Right renal pelvis (tissue), 4 donors: ENCODE measurements around the gene TBC1D22A. TPM values are rescaled to one million over a fixed set of nuclear protein-coding genes. Genes with fewer than 3 reads are reported as not detected.

Experiments
- DNase-seq, 4 donors: peaks; one replicate each; pipeline ENCODE4 v3.0.0-alpha.2; 2013; ENCODE audit warnings: low read depth in 4 of 4, low spot score in 3 of 4, missing footprints in 1 of 4
- polyA plus RNA-seq, 4 donors: library from polyadenylated mRNA; unstranded; fragments of 120-200 nt; gene quantifications; one replicate each; pipeline ENCODE4 v1.2.1, GENCODE V29; 2013; ENCODE audit not compliant: insufficient read length in 4 of 4

Gene TBC1D22A
- polyA plus RNA-seq, 4 donors = 17.8 to 19.7 (median 18.2) TPM

- DNase-seq = no peak
Observed at GRCh38 chr22:46792841-46793261, 30.4 kb downstream of the TBC1D22A start.

- no peak for DNase-seq
Observed at GRCh38 chr22:46793497-46793896, 31.0 kb downstream of the TBC1D22A start.

- no peak for DNase-seq
Observed at GRCh38 chr22:46794067-46794466, 31.6 kb downstream of the TBC1D22A start.

GRCh38 chr22:46794491-46794890 is 32.0 kb downstream of the TBC1D22A start:
- no peak for DNase-seq

GRCh38 chr22:46795140-46795539 is 32.7 kb downstream of the TBC1D22A start:
- no peak for DNase-seq

- no peak for DNase-seq
Observed at GRCh38 chr22:46795845-46796565, 33.6 kb downstream of the TBC1D22A start.

- DNase-seq = no peak
Observed at GRCh38 chr22:46796566-46797195, 34.2 kb downstream of the TBC1D22A start.

- no peak for DNase-seq
Observed at GRCh38 chr22:46797355-46797754, 34.9 kb downstream of the TBC1D22A start.

GRCh38 chr22:46798041-46798365 is 35.6 kb downstream of the TBC1D22A start:
- DNase-seq = no peak

- peak; percentile 31 to 64 (median 42) for DNase-seq
Observed at GRCh38 chr22:46798366-46799350, 36.2 kb downstream of the TBC1D22A start.

GRCh38 chr22:46799626-46800025 is 37.2 kb downstream of the TBC1D22A start:
- no peak for DNase-seq

GRCh38 chr22:46800102-46800857 is 37.8 kb downstream of the TBC1D22A start:
- DNase-seq = no peak

- no peak for DNase-seq
Observed at GRCh38 chr22:46801331-46801811, 38.9 kb downstream of the TBC1D22A start.

GRCh38 chr22:46801826-46802607 is 39.6 kb downstream of the TBC1D22A start:
- no peak for DNase-seq

- no peak for DNase-seq
Observed at GRCh38 chr22:46802608-46803027, 40.2 kb downstream of the TBC1D22A start.

- DNase-seq = peak in 1 of 4 donors; percentile 26
Observed at GRCh38 chr22:46803031-46803880, 40.8 kb downstream of the TBC1D22A start.

- no peak for DNase-seq
Observed at GRCh38 chr22:46803936-46804335, 41.5 kb downstream of the TBC1D22A start.

- DNase-seq = no peak
Observed at GRCh38 chr22:46806794-46807193, 44.3 kb downstream of the TBC1D22A start.

- DNase-seq = no peak
Observed at GRCh38 chr22:46807458-46807857, 45.0 kb downstream of the TBC1D22A start.
